Tibial nerve (tissue), 3 donors: Measurements from ENCODE around the gene SOWAHB.

Source experiments
- CTCF ChIP-seq, 5 experiments: fragments of 200-600 bp in 3 of 5; fragments of 450-650 bp in 2 of 5; sonication (generic) in 3 of 5; IDR thresholded peaks; one replicate each; pipeline ENCODE4 v1.5.1; 2016 to 2019; ENCODE audit warnings: antibody characterized with exemption in 5 of 5, mild to moderate bottlenecking in 3 of 5, moderate library complexity in 2 of 5
- POLR2A ChIP-seq, 2 donors: fragments of 450-650 bp; IDR thresholded peaks; one replicate each; pipeline ENCODE4 v1.6.1; 2017; ENCODE audit warnings: antibody characterized with exemption in 2 of 2, mild to moderate bottlenecking in 2 of 2, moderate library complexity in 2 of 2

- TF ChIP-seq CTCF (IDR thresholded peaks at IDR 0.05) = no peak
- no peak for TF ChIP-seq POLR2A (IDR thresholded peaks at IDR 0.05)
These were observed 1.1 kb downstream of the SOWAHB start for GRCh38 chr4:76896614-76897535.
